Upper lobe of left lung (tissue), 4 donors: ENCODE data around the gene CUEDC1.

Source experiments
- EP300 ChIP-seq, 4 donors: sonication (generic); formaldehyde crosslinking; IDR thresholded peaks; one replicate each; pipeline ENCODE4 v1.5.1; 2017; ENCODE audit warnings: antibody characterized with exemption in 4 of 4, control low read depth in 2 of 4
- TF ChIP-seq, protein P1 (sequence below), 6 experiments: fragments of 450-650 bp in 4 of 6; fragments of 200-600 bp in 2 of 6; sonication (generic) in 2 of 6; IDR thresholded peaks; one replicate each; pipeline ENCODE4 v1.5.1; 2016 to 2019; ENCODE audit warnings: antibody characterized with exemption in 6 of 6

DNA sequence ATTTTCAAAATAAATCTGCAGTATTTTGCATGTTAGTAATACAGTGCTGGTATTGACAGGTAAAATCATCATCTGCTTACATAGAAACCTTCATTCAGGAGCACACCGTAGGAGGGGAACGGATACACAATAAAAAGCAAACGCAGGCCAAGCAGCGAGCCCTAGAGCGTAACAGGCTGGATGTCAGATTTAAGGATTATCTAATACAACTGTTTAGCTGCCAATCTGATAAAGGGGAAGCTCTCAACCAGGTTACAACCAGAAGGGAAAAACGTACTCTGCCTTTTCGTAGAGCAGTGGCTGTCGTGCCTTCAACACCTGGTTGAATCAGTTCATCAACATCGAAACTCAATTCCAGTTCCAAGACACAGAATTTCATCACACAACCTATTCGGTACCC lies 16.4 kb upstream of the CUEDC1 start:
- TF ChIP-seq, protein P1, sequence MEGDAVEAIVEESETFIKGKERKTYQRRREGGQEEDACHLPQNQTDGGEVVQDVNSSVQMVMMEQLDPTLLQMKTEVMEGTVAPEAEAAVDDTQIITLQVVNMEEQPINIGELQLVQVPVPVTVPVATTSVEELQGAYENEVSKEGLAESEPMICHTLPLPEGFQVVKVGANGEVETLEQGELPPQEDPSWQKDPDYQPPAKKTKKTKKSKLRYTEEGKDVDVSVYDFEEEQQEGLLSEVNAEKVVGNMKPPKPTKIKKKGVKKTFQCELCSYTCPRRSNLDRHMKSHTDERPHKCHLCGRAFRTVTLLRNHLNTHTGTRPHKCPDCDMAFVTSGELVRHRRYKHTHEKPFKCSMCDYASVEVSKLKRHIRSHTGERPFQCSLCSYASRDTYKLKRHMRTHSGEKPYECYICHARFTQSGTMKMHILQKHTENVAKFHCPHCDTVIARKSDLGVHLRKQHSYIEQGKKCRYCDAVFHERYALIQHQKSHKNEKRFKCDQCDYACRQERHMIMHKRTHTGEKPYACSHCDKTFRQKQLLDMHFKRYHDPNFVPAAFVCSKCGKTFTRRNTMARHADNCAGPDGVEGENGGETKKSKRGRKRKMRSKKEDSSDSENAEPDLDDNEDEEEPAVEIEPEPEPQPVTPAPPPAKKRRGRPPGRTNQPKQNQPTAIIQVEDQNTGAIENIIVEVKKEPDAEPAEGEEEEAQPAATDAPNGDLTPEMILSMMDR (IDR thresholded peaks at IDR 0.05): no peak
- no peak for TF ChIP-seq EP300 (IDR thresholded peaks at IDR 0.05)
